HG03196 (cell line): ENCODE measurements around the gene TAB2.
"Not testable (repeated sequence)": the region's sequence is repeated elsewhere in the genome, so short reads cannot be mapped to it uniquely, and the experiment has no call there.

Experiments used
- ATAC-seq: cut with Tn5 transposase; IDR thresholded peaks from one replicate; pipeline ENCODE4 v1.9.1; 2021; ENCODE audit not compliant: unreplicated experiment

The TAB2 gene

DNA sequence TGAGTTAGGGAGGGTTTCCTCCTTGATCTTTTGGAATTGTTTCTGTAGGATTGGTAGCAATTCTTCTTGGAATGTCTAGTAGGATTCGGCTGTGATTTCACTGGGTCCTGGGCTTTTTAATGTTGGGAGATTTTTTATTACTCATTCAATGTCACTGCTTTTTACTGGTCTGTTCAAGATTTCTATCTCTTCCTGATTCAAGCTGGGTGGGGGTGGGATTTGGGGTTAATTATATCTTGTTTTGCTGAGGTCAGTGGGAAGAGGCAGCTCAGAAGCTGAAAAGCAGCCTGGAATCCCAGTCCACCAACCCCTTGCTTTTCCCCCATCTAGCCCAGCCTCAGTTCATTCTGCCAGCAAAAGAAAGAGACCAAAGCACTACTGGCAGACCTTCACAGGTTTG is 122.1 kb downstream of the TAB2 start:
- no peak for ATAC-seq

DNA sequence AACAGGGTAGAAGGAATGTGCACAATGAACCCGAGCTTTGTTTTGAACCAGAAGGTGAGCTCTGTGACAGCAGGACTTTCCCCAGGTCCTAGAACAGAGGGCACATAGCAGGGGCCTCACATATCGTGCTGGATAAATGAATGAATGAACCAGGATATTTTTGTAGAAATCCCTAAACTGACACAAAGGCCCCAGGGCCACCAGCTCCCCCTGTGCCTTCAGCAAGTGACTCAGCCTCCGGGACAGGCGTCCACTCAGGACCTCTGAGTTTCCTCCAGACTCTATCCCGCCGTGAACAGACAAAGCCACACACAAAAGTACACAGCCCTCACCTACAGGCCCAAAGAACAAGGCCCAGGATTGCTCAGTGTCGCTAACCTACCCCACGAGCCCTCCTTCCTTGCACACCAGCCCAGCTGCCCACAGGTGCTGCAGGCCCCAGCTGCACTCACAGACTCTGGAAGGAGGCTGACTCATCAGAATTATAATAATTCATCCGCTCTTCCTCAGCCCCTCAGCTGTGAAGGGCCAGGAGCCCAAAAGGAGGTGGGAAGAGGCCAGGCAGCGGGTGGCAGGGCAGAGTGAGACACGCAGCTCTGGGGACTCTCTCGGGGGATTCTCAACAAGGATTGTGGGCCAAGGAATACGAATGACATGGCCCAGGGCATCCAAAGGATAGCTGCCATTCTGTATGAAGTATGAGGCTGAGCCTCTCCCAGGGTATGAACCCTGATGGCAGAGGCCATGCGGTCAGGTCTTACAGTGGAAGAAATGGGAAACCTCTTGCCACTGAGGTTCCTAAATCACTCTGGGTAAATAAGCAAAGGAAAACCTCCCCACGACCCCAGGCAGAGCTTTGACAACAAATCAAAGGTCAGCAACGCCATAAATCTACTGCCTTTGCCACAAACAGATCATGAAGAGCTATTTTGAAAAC is 123.5 kb downstream of the TAB2 start:
- no peak for ATAC-seq

DNA sequence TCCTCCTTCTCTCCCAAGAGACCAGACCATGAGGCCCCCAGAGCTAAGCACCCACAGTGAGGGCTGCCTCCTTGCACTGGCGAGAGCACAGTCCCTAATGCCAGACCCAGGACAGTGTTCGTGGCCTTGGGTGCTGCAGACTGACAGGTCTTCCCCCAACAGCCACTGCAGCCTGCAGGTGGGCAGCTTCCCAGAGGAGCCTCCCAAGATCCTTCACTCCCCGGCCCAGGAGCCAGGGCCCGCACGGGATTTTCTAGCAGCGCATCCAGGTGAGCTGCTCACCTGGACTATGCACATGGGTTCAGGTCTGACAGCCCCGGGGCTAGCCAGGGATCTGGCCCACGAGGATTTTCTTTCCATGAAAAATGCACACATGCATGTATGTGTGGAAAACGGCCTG is 124.2 kb downstream of the TAB2 start:
- no peak for ATAC-seq

DNA sequence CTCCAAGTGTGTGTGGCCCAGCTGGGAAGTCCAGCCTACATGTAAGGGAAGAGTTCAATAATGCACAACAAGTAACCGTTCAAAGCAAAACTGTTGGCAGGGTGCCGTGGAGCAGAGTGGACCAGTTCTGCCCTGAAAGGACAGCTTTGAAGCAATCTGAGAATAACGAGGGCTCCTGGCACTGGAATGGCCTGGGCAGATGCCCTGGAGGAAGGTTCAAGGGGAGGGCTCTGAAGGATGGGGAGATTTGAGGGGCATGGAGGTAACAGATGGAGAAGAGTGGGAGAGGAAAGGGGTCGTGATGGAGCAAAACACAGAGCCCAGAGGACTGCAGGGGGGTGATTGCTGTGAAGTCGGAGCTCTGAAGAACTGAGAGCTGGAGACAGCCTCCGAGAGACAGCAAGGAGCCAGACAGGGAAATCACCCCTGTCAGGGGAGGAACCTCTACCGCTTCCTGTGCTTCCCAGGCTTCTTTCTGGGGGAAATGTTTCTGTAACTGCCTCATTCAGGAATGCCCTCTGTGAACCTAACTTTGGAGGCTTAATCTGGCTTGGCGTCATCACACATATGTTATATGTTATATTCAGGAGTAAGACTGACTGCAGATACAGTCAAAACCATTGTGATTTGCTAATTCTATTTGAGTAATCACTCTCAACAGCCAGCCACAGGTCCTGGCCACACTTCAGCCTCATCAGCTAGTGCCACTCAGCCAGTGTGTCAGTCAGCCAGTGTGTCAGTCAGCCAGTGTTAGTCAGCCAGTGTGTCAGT is 126.1 kb downstream of the TAB2 start:
- no peak for ATAC-seq

DNA sequence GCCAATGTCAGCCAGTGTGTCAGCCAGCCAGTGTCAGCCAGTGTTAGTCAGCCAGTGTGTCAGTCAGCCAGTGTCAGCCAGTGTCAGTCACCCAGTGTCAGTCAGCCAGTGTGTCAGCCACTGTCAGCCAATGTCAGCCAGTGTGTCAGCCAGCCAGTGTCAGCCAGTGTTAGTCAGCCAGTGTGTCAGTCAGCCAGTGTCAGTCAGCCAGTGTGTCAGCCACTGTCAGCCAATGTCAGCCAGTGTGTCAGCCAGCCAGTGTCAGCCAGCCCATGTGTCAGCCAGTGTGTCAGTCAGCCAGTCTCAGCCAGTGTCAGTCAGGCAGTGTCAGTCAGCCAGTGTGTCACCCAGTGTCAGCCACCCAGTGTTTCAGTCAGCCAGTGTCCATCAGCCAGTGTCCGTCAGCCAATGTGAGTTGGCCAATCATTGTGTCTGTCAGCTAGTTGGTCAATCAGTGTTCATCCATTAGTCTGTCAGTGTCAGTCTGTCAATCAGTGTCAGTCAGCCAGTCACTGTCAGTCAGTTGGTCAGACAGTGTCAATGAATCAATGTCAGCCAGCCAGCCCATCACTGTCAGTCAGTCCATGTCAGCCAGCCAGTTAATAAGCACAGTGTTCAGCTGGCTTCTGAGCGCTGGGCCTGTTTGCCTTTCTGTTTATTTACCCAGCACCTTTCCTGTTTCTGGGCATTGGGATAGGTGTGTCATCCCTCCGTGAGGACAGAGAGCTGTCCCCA is 127.0 kb downstream of the TAB2 start:
- not testable (repeated sequence) for ATAC-seq

DNA sequence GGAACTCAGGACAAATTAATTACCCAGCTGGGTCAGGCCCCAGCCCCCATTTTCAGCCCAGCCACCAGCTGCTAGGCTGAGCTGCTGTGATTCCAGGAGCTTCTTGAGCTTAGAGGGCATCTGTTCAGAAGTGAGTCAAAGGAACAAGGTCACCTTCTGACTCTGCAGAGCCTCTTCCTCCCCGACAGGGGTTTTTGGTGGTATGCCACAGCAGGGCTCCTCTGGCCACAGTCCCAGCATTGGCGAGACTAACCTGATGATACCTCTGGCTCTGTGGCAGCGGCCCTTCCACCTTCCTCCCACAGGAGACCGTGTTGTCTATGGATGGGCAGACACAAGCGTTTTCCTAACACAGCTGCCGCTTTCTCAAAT is 127.6 kb downstream of the TAB2 start:
- ATAC-seq, result no peak

DNA sequence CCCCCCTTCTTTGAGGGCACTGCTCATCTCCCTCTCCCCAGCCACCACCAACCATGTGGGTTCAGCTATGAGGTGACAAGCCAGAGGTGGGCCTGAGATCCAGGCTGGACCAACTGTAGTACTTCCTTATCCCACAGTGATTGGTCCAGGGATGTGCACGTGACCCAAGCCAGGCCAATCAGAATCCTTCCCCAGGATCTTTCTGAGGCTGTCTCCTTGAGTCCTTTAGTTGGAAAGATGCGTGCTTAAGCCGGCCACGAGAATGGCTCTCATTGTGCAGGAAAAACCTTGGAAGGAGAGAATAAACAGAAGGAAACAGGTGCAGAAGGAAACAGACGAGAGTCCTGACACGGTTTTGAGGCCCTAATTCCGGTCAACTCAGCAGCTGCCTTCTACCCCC is 128.1 kb downstream of the TAB2 start:
- ATAC-seq, result no peak

DNA sequence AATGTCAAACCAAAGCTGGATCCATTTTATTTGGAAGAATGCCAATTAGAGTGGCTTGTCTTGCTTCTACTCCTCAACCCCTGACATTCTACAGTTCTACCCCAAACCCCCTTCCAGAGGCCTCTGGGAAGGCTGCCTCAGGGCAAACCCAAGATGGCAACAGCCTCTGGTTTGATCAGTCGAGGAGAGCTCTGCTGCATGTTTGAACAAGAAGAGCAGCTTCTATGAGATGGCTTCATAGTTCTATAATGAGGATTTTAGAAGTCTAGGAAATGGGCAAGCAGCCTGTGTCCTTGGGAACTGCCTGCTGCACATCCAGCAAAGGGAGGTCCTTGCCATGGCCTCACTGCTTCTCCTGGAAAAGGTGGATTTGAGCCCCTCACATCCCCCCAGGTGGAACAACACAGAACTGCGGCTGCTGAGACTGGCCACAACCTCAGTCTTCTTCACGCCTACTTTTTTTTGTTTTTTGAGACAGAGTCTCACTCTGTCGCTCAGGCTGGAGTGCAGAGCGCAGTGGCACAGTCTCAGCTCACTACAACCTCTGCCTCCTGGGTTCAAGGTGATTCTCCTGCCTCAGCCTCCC is 129.4 kb downstream of the TAB2 start:
- ATAC-seq, result no peak

DNA sequence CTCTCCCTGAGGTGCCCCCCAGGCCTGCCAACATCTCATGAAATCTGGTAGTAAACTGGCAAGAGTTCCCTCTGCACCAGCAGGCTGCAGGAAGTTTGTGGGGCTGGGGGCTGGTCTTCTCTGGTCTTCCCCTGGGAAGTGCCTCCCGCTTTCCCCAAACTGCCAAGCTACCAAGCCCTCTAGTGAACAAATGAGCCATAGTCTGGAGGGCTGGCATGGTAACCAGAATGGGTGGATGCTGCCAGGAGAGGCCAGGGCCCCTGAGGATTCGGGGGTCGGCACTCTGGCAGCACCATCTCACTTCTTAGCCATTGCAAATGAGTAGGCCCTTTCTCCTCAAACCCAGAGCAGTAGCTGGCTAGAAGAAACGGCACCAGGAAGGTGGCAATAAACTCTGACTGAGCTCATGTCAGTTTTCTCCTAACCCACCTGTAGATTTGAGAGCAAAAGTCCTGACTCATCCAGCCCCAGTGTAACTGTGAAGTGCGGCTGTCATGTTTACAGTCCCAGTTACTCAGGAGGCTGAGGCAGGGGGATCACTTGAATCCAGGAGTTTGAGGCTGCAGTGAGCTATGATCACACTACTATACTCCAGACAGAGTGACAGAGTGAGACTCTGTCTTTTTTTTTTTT is 131.4 kb downstream of the TAB2 start:
- no peak for ATAC-seq

DNA sequence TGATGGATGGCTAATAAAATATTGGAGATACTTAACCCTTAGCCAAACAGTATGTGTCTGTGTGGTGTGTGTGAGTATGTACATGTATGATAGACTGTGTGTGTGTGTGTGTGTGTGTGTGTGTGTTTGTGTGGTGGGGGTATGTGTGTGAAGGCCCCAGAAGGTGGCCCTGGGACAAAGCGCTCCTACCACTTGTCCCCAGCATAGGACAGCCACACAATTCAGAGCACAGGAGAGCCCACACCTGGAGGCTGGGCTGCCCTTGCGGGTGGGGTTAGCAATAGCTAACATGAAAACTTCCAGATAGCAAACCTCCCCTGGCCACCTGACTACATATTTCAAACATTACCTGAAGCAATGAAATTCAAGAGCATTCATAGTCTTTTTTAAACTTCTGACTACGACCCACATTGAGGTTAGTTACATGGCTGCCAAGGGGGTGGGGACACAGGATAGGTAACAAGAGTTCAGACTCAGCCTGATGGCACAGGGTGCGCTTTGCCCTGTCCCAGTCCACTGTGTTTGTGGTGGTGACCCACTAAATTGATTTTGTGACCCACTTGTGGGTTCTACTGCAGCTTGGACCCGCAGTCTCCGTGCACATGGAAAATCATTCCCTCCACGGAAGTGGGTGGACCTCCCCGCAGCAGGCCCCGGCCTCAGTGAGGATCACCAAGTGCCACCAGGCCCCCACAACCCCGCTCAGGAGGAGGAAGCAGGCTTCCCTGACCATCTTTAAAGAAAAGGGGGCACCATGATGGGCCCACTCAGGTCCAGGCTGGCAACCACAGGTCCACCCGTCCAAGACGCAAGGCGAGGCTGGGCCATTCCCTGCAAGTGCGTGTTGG is 132.5 kb downstream of the TAB2 start:
- no peak for ATAC-seq

DNA sequence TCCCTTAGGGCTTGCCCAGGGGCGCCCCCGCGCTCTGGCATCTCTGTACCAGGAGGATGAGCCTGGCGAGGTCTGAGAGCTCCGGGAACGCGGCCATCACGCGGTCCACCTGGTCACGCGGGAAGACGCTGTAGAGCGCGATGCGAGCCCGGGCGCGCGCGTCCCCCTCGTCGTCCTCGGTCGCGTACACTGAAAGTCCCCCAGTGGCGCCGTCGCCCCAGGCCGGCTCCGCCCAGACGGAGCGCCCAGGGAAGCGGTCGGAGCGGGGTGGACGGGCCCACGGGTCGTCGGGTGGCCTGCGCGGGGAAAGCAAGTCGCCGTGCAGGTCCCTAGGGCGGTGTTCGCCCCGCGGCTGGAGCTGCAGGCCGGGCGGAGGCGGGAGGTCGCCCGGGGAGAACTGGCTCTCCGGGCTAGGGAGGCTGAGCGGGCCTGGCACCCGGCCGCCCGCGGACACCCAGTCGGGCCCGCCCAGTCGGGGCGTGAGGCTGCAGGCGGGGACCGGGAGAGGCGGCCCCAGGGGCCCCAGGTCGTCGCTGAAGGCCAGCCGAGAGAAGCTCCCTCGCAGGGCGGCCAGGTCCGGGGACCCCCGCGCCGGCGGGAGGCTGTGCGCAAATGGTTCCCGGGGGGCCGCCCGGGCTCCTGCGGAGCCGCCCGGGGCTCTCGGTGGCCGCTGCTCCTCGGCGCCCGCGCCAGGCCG is 133.3 kb downstream of the TAB2 start:
- ATAC-seq, result no peak

DNA sequence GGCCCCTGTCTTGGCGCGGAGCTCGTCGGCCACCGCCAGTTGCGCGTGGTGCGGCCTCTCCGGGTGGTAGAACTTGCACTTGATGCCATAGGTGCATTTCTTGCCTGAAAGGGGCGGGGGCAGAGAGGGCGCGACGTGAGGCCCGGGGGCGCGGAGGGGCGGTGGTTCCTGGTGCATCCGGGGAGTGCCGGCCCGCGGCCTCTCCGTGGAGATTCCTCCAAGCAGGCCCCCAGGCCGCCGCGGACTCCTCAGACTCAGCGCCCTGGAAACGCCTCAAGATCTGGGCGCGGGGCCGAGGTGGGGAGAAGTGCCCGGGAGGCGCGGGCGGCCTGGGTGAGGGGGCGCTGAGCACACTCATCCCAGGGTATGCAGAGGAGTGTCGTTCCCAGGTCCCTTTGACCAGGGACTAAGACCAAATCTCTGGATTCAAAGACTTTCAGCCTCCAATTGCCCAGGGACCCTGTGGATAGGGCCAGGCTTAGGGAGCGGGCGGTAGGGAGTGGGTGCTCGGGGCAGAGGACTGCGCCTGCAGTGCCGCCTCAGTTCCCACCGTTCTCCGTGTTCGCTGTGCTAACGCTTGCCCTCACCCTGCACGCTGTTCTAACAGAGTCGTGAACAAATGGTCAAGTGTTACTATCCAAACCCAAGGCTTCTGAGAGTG is 134.0 kb downstream of the TAB2 start:
- ATAC-seq, result no peak

DNA sequence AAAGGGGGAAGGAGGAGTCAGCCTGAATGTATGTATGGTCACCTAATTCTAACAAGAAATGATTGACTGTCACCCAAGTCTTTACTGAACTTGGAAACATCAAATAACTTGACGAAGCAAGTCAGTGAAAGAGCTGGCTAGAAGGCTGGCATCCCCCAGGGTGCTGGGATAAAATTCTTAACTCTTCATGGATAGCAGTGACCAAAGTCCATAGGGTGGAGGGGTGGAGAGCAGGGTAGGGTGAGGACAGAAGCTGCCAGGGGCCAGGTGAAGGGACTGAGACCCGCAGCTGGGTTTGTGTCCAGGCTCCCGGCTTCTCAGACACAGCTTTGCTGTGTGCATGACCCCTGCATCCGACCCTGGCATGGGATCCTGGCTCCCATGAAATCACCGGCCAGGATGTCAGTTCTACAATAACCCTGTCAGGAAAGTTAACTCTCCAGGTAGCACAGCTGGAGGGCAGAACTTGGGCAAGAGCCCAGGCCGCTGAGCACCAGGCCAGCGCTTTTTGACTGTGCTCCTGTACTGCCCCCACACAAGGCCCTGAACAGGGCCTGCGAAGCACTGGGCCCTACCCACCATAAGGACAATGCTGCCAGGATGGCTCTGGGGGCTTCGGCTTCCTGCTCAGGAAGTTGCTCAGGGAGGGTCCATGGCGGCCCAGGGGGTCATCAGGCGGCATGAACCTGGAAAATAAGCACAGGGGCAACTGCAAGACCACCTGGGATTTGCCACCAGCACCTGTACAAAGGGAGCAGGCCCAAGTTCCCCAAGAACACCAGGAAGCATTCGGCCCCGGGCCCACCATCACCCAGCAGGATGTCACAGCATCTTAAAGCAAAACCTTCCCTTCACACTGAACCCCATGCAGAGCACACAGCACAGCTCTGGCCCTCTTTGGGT is 134.8 kb downstream of the TAB2 start:
- ATAC-seq, result no peak

DNA sequence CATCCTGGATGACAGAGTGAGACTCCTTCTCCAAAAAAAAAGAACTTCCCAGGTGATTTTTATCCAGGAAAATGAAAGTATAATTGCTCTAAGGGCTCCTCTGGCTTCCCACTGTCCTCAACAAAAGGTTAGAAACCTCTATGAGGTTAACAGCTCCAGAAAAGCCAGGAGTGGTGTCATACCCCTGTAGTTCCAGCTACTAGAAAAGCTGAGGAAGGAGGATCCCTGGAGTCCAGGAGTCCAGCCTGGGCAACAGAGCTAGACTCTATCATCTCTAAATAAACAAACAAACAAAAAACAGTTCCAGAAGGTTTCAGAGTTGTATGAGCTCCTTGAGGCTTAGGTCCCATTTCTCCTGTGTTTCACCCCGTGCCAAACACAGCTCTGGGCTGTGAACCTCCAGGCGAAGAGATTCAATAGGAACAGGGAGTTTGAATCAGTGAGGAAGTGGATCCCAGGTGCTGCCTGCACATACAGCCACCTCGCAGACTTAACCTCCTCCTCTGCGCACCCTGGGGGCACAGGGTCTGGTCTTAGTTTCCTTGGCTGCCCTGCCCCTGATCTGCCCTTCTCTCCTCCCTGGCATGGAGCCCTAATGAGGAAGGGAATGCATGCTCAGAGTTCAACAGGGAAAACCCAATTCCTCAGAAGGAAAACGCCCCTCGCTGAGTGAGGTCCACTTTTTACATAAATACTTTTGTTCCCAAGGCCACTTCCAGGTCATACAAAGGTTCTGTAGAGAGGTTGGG is 136.3 kb downstream of the TAB2 start:
- no peak for ATAC-seq

DNA sequence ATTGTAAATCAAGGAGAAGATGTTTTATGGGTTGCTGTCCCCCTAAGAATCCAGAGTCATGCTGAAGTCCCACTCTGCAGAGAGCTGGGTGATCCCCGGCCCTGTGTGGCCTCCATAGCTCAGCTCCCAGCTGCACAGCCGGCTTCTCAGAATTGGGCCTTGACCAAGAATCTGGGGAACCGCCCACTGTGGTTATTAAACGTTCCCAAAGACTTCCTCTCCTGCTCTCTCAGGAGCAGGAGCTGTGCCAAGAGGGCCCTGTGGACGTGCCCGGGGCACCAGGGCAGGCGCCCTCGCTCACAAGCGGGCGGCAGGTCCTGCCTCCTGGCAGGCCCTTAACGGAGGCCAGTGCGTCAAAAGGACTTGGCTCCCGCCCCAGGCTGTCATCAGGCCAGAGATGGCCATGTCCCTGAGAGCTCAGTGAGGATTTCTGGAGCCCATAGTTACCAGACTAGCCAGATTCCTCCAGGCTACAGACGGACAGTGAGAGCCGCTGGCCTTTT is 136.9 kb downstream of the TAB2 start:
- no peak for ATAC-seq

DNA sequence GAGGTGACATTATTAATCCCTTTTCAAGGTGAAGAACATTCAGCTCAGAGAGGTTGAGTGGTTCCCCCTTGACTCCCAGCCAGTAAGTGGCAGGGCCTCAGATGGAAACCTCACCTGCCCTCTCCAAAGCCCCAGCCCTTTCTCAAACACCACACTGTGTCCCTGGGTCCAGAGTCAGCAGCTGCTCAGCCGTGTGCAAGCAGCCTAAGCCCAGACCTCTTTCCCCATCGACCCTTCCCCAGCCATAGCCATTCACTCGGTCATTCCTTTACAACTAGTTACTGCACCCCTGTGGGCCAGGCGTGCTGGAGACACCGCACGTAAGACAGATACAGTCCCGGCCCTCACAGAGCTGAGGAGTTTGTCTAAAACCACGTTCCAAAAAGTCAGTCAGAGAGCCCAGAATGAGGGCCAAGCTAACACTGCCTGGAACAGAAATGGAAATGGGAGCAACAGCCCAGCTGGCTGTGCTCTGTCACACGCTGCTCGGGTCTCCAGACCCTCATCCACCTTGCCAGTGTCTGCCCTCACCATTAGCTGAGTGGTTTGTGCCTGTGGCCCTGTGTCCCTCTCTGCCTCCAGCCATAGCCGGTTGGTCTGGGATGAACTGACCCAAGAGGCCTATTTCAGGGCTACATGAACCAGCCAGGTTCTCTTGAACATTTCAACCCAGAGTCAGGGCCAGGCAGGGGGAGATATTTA is 137.7 kb downstream of the TAB2 start:
- no peak for ATAC-seq
